Raji (cell line): ENCODE data around the gene FBXL19.

Source experiments
- POLR2A ChIP-seq: IDR thresholded peaks from 2 replicates; pipeline ENCODE4 v1.6.1; 2011; ENCODE audit warnings: low read depth, low read length, control low read depth; ENCODE audit not compliant: insufficient read depth

Gene FBXL19

DNA sequence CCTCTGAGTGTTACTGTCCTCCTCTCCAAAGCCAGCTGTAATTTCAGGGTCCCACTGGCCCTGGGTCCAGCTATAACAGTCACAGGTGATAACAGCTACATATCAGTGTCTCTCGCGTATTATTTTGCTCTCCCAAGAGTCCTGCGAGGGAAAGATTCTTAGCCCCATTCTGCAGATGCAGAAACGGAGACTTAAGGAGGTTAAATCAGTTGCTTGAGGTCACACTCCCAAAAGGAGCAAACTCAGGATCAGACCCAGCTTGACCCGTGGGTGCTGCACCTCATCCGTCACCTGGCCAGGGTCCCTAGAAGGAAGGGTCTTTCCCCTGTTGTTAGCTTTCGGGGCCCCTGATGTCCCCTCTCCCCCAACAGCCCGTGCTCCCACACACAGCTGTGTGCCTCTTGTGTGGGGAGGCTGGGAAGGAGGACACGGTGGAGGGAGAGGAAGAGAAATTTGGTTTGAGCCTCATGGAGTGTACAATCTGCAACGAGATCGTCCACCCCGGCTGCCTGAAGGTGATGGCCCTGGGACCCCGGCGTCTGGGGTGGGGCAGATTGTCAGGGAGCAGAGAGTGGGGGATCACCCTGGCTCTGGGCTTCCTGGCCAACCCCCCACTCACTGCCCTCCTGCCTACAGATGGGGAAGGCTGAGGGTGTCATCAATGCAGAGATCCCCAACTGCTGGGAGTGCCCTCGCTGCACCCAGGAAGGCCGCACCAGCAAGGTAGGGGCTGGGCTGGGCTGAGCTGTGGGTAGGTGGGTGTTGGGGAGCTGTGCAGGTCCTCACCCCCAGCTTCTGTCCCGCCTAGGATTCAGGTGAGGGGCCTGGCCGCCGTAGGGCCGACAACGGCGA lies 3.8 kb downstream of the FBXL19 start:
- TF ChIP-seq POLR2A: no peak

DNA sequence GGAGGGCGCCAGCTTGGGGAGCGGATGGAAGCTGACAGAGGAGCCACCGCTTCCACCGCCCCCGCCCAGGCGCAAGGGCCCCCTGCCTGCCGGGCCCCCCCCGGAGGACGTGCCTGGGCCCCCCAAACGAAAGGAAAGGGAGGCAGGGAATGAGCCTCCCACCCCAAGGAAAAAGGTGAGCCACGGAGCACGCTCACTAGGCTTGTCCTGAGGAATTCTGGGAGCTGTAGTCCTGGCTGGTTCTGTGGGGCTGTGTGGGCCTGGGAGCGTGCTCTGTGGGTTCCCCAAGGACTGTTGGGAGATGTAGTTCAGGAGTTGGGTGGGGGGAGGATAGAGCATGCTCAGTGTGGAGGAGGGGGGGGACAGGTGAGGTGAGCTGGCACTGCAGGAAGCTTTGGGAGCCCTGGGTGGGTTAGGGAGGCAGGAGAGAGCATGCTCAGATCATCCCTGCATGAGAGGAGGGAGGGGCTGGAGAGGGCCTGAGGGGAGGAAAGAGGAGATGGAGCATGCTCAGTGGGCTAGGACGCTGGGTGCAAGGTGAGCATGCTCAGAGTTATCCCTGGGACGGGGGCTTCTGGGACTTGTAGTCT lies 4.5 kb downstream of the FBXL19 start:
- no peak for TF ChIP-seq POLR2A

DNA sequence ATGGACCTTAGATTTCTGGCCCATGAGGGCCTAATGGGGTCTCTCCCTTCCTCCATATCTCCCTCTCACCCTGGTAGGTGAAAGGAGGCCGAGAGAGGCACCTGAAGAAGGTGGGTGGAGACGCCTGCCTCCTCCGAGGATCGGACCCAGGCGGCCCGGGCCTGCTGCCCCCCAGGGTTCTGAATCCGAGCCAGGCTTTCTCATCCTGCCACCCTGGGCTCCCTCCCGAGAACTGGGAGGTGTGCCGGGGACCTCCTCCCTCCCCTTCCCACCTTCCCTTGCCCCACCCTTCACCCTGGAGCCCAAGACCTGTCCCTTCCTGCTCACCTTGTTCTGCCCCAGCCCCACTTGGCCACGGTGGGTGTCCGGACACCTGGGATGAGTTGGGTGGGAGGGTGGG lies 5.0 kb downstream of the FBXL19 start:
- no peak for TF ChIP-seq POLR2A

DNA sequence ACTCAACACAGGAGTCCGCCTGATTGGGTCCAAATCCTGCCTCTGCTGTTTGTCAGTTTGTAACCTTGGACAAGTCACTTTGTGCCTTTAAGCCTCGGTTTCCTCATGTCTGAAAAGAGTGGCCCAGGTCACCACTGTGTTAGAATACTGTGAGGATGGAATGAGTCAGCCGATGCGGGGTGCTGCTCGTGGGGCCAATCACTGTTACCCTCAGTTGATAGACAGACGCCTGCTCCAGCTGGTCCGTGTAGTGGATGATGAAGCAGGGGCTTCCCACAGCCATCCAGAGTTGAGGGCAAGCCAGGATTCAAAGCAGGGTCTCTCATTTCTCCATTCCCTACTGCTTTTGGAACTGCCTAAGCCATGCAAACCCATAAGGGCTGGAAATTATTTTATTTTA lies 5.8 kb downstream of the FBXL19 start:
- TF ChIP-seq POLR2A: no peak

DNA sequence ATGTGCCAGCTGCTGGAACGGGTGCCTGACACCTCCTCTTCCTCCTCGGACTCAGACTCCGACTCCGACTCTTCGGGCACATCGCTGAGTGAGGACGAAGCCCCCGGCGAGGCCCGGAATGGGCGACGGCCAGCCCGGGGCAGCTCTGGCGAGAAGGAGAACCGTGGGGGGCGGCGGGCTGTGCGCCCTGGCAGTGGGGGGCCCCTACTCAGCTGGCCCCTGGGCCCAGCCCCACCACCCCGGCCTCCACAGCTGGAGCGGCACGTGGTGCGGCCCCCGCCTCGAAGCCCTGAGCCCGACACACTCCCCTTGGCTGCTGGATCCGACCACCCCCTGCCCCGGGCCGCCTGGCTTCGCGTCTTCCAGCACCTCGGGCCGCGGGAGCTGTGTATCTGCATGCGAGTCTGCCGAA lies 6.8 kb downstream of the FBXL19 start:
- no peak for TF ChIP-seq POLR2A

DNA sequence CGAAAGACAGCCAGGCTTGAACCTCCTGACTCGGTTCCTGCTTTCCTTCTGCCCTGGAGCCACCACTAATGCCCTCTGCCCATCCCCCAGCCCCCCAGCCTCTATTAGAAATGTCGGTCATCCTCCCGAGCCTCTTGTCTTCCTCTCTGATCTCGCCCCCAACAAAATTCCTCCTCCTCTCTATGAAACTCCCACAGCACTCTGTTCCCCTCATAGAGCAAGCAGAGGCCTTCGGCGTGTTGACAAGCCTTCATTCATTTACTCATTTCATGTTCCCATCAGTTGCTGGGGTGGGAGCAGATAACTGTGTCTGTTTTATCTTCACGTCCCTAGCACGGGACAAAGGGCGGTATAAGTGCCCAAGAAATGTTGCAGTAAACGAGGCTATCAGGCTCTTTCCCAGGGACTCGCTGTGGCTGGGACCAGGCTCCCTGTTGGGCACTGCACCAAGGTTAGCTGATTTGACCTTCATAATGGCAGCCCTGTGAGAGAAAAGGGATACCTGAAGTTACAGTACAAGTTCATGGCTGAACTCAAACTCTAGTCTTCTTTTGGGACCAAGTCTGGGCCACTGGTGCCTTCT lies 7.8 kb downstream of the FBXL19 start:
- TF ChIP-seq POLR2A: no peak

DNA sequence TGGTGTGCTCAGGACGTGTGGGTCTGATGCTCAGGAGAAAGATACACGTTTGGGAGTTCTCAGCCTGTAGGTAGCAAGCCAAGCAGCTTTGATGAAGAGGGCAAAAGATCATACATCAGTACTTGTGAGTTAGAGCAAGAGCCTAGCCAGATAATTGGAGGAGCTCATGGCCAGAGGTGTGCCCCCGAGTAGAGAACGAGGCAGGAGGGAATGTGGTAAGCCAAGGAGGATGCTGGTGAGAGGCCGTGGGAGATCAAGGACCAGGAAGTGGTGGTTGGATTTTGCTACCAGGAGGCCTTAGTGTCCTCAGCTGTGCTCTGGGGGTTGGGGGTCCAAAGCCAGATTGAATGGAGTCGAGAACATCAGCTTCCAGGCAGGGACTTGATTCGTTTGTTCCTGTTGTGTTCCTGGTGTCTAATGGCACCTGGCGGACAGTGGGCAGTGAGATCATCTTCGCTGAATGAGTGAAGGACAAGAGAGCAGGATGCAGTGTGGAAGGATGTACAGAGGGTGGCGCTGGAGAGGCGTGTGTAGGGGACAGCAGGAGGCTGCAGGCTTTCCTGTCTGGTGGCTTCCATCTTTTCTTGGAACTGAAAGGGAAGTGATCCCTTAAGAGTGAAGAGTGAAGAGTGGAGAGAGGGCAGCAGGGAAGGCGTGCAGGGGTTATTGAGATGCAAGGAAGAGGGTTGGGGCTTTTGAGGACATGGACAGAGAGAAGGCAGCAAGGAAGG lies 11.6 kb downstream of the FBXL19 start:
- no peak for TF ChIP-seq POLR2A

DNA sequence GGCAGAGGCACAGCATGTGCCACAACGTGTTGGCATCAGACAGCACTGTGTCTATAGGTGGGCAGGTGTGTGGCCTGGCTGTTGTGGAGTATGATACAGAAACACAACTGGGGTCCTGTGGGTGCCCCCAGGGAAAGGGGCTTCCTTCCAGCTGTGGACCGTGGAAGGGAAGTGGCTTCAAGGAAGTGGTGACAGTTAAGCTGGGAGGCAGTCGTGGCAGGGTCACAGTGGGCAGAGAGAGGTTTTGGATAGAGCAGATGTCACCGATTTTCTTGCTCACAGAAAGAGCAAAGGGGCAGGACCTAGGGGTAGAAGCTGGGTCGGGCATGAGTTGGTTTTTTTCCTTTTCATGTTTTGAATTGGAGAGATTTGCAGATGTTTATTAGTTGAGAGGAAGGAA lies 14.3 kb downstream of the FBXL19 start:
- no peak for TF ChIP-seq POLR2A

DNA sequence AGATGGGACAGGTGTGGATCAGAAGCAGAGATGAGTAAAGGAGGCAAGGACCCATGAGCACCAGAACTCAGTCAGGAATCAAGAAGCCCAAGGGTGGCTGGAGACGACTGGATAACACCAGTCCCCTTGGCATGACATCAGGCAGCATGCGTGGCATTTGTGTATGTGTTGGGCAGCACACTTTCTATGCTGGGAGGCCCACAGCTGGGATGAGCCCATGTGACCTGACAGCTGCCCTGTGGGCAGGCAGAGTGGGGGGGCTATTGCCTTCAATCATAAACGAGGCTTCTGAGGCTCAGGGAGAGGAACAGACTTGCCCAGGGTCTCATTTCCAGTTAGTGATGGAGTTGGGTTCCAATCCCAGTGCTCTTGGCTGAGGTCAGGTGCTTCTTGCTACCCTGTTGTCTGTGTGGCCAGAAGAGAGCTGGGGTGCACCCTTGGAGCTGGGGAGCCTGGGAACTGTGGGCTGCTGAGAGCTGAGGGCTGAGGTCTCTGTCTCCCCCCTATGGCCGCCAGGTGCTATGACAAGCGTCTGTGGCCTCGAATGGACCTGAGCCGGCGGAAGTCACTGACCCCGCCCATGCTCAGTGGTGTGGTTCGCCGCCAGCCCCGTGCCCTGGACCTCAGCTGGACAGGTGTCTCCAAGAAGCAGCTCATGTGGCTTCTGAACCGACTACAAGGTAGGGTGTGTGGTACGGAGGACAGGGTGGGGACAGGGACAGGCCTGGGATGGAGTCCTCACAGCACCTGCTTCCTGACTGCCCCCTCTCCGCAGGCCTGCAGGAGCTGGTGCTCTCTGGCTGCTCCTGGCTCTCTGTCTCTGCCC lies 18.4 kb downstream of the FBXL19 start:
- no peak for TF ChIP-seq POLR2A

DNA sequence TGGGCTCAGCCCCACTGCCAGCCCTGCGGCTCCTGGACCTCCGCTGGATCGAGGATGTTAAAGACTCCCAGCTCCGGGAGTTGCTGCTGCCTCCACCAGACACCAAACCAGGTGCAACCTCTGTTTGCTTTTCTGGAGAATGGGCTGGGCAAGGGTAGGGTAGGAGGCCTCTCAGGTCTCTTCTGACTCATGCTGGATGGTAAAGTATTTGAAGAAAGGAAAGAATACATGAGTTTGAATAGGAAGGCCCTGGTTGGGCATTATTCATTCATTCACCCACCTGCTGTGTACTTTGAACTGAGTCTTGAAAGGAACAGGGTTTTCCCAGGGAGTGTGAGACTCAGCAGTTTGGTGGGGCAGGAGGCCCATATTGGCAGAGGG lies 19.0 kb downstream of the FBXL19 start:
- TF ChIP-seq POLR2A: no peak

DNA sequence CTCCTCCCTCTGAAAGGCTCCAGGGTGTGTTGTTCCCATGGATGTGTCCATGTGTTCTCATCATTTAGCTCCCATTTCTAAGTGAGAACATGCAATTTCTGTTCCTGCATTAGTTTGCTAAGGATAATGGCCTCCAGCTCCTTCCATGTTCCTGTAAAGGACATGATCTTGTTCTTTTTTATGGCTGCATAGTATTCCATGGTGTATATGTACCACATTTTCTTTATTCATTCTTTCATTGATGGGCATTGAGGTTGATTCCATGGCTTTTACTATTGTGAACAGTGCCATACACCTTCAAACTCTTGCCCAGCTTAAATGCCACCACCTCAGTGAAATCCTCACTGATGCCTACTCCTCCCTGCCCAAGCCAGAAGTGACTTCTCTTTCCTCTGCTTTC lies 21.0 kb downstream of the FBXL19 start:
- TF ChIP-seq POLR2A: no peak

DNA sequence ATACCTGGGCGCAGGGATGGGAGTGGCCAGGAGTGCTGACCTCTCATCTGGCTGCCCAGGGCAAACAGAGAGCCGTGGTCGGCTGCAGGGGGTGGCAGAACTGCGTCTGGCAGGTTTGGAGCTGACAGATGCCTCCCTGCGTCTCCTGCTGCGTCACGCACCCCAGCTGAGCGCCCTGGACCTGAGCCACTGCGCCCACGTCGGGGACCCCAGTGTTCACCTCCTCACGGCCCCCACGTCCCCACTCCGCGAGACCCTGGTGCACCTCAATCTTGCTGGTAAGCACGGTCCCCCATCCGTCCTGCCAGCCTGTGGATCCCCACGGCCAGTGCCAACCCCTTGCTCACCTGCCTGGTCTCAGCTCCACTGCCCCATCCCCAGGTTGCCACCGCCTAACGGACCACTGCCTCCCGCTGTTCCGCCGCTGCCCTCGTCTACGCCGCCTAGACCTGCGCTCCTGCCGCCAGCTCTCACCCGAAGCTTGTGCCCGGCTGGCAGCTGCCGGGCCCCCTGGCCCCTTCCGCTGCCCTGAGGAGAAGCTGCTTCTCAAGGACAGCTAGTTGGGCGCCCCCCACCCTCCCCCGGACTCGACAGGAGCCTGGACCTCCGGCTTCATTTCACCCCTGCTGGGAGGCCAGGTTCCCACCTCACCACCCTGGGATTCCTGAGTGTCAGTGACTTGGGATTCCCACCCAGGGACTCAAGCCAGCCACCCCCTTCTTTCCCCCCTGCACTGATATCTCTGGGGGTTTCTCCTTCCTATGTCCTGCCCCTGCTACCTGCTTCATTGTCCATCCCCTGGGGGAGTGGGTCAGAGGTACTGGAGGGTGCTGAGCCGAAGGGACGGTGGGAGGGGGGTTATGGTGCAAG lies 23.5 kb downstream of the FBXL19 start:
- TF ChIP-seq POLR2A: no peak

DNA sequence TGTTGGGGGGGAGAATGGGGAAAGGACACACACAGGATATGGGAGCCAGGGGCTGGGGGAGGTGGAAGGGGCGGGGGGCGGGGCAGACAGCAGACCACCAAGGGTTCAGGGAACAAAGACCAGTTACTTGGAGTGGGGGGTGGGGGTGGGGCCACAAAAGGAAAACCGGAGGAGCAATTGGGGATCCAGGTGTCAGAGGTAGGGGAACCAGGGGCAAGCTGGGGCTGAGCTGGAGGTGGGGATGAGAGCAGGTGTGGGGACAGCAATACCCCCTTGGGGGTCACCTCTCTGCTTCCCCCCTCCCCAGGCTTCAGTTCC lies 24.1 kb downstream of the FBXL19 start:
- TF ChIP-seq POLR2A: no peak
